H1 (cell line): ENCODE data around the gene RELA. TPM values are rescaled to one million over a fixed set of nuclear protein-coding genes. Genes with fewer than 3 reads are reported as not detected.

Experiments used
- CTCF ChIA-PET: fragments of 300-600 bp; sonication (Branson Sonifier 250); formaldehyde crosslinking; loops from one replicate; lab custom pipeline; 2021; ENCODE audit not compliant: partially characterized antibody; lab: Charles Lee
- POLR2A ChIA-PET: fragments of 300-600 bp; sonication (Branson Sonifier 250); formaldehyde crosslinking; loops from one replicate; lab custom pipeline; 2021; ENCODE audit warnings: inconsistent platforms; ENCODE audit not compliant: partially characterized antibody; lab: Charles Lee
- DNase-seq, 2 experiments: peaks; one replicate each; pipeline versions ENCODE4 v3.0.0 to v3.0.0-alpha.2; 2010 to 2022; ENCODE audit warnings: low spot score in 2 of 2, low read depth in 1 of 2, mixed read lengths in 1 of 2
- FAIRE-seq: peaks from 2 replicates; lab custom pipeline; 2011; peaks lifted over from hg19 to GRCh38; lab: Jason Lieb, UNC
- H2AFZ ChIP-seq: 2 replicates; pipeline ENCODE4 v1.8.1; 2012; ENCODE audit warnings: low read length, inconsistent platforms
- H2AK5ac ChIP-seq: 2 replicates; pipeline ENCODE4 v1.6.1; 2013; ENCODE audit warnings: low read depth, low read length
- H2BK120ac ChIP-seq: replicated peaks from 2 replicates; pipeline ENCODE3; 2013; ENCODE audit warnings: low read depth, low read length, inconsistent platforms
- H2BK12ac ChIP-seq: 2 replicates; pipeline ENCODE4 v1.6.1; 2013; ENCODE audit warnings: low read depth, low read length
- H2BK15ac ChIP-seq: 2 replicates; pipeline ENCODE4 v1.6.1; 2013; ENCODE audit warnings: low read length
- H2BK20ac ChIP-seq: 2 replicates; pipeline ENCODE4 v1.6.1; 2013; ENCODE audit warnings: low read length
- H2BK5ac ChIP-seq: 2 replicates; pipeline ENCODE4 v1.6.1; 2013; ENCODE audit warnings: low read depth, low read length
- H3K14ac ChIP-seq: 2 replicates; pipeline ENCODE4 v1.6.1; 2013; ENCODE audit warnings: inconsistent platforms; ENCODE audit not compliant: insufficient read length
- H3K18ac ChIP-seq: 2 replicates; pipeline ENCODE4 v1.6.1; 2013; ENCODE audit warnings: low read length; ENCODE audit errors: extremely low read depth
- H3K23ac ChIP-seq: 2 replicates; pipeline ENCODE4 v1.6.1; 2013; ENCODE audit warnings: inconsistent platforms; ENCODE audit not compliant: insufficient read length
- H3K23me2 ChIP-seq: 2 replicates; pipeline ENCODE4 v1.6.1; 2013; ENCODE audit warnings: low read depth, low read length
- H3K27ac ChIP-seq: 2 replicates; pipeline ENCODE4 v1.6.1; 2011; ENCODE audit warnings: low read depth, low read length, inconsistent platforms
- H3K27me3 ChIP-seq, 4 experiments: replicated peaks in 1 of 4; 1 replicate in 1 of 4; 2 replicates in 3 of 4; pipeline versions ENCODE4 v1.6.1 to v1.8.1; 2011 to 2013; ENCODE audit warnings: low read length in 3 of 4, mild to moderate bottlenecking in 3 of 4, inconsistent platforms in 2 of 4, mixed read lengths in 2 of 4, moderate library complexity in 1 of 4; ENCODE audit not compliant: control insufficient read depth in 3 of 4, insufficient read depth in 3 of 4; ENCODE audit errors: extremely low read depth in 1 of 4
- H3K36me3 ChIP-seq, 4 experiments: 2 replicates each; pipeline versions ENCODE4 v1.6.1 to v1.8.1; 2011 to 2013; ENCODE audit warnings: mild to moderate bottlenecking in 4 of 4, low read length in 3 of 4, moderate library complexity in 2 of 4, control low read depth in 1 of 4, inconsistent platforms in 1 of 4; ENCODE audit not compliant: insufficient read depth in 4 of 4, control insufficient read depth in 2 of 4
- H3K4ac ChIP-seq: replicated peaks from 2 replicates; pipeline ENCODE3; 2013; ENCODE audit warnings: low read length, low read depth, mixed read lengths, inconsistent platforms; ENCODE audit not compliant: insufficient read length
- H3K4me1 ChIP-seq, 4 experiments: replicated peaks in 1 of 4; 1 replicate in 1 of 4; 2 replicates in 3 of 4; pipeline versions ENCODE4 v1.6.1 to v1.8.1; 2011 to 2013; ENCODE audit warnings: low read length in 3 of 4, inconsistent platforms in 2 of 4, mixed read lengths in 1 of 4; ENCODE audit not compliant: insufficient read depth in 4 of 4, control insufficient read depth in 3 of 4
- H3K4me2 ChIP-seq, 2 experiments: 2 replicates each; pipeline versions ENCODE4 v1.6.1 to v1.8.1; 2011 to 2013; ENCODE audit warnings: low read depth in 2 of 2, low read length in 2 of 2, control low read depth in 1 of 2, inconsistent platforms in 1 of 2, mild to moderate bottlenecking in 1 of 2; ENCODE audit not compliant: insufficient read depth in 1 of 2
- H3K4me3 ChIP-seq, 4 experiments: fragments of 200-600, 300-600 bp in 1 of 4; sonication (generic), shearing (Covaris generic), sonication (Bioruptor Twin) in 1 of 4; 2 replicates each; pipeline versions ENCODE4 v1.5.1 to v1.8.1; 2011 to 2016; ENCODE audit warnings: low read length in 4 of 4, low read depth in 3 of 4, control low read depth in 2 of 4, inconsistent platforms in 2 of 4, mild to moderate bottlenecking in 2 of 4, mixed read lengths in 1 of 4, moderate library complexity in 1 of 4; ENCODE audit not compliant: insufficient read depth in 2 of 4; ENCODE audit errors: extremely low read depth in 1 of 4
- H3K56ac ChIP-seq: replicated peaks from 2 replicates; pipeline ENCODE3; 2013; ENCODE audit warnings: low read depth, mild to moderate bottlenecking, mixed read lengths, low read length, inconsistent platforms; ENCODE audit not compliant: insufficient read length
- H3K79me1 ChIP-seq: 2 replicates; pipeline ENCODE4 v1.6.1; 2013; ENCODE audit warnings: low read depth, low read length, control low read depth
- H3K79me2 ChIP-seq, 2 experiments: 2 replicates each; pipeline versions ENCODE4 v1.6.1 to v1.8.1; 2012 to 2013; ENCODE audit warnings: low read length in 2 of 2, mild to moderate bottlenecking in 2 of 2, inconsistent platforms in 1 of 2; ENCODE audit not compliant: insufficient read depth in 2 of 2, control insufficient read depth in 1 of 2
- H3K9ac ChIP-seq, 4 experiments: replicated peaks in 1 of 4; 1 replicate in 1 of 4; 2 replicates in 3 of 4; pipeline versions ENCODE4 v1.6.1 to v1.8.1; 2011 to 2013; ENCODE audit warnings: low read depth in 3 of 4, low read length in 3 of 4, control low read depth in 2 of 4, mild to moderate bottlenecking in 2 of 4, moderate library complexity in 2 of 4, inconsistent platforms in 1 of 4; ENCODE audit errors: extremely low read depth in 1 of 4
- H3K9me3 ChIP-seq, 2 experiments: 2 replicates each; pipeline versions ENCODE4 v1.6.1 to v1.8.1; 2012 to 2013; ENCODE audit warnings: mild to moderate bottlenecking in 2 of 2, moderate library complexity in 2 of 2, control low read depth in 1 of 2, inconsistent platforms in 1 of 2, low read depth in 1 of 2, low read length in 1 of 2, mixed read lengths in 1 of 2; ENCODE audit not compliant: insufficient read depth in 2 of 2
- H4K20me1 ChIP-seq, 2 experiments: replicated peaks in 1 of 2; 2 replicates each; pipeline versions ENCODE3 to v1.8.1; 2011 to 2013; ENCODE audit warnings: inconsistent platforms in 2 of 2, low read length in 2 of 2, mild to moderate bottlenecking in 1 of 2; ENCODE audit not compliant: insufficient read depth in 2 of 2, control insufficient read depth in 1 of 2
- H4K5ac ChIP-seq: 2 replicates; pipeline ENCODE4 v1.6.1; 2013; ENCODE audit warnings: low read length, low read depth, mixed read lengths, inconsistent platforms; ENCODE audit not compliant: insufficient read length
- H4K8ac ChIP-seq: 2 replicates; pipeline ENCODE4 v1.8.0; 2013; ENCODE audit warnings: mild to moderate bottlenecking, moderate library complexity, low read length, inconsistent platforms; ENCODE audit not compliant: insufficient read depth; ENCODE audit errors: extremely low read depth
- H4K91ac ChIP-seq: replicated peaks from 2 replicates; pipeline ENCODE3; 2013; ENCODE audit warnings: low read length, mixed read lengths, inconsistent platforms; ENCODE audit not compliant: insufficient read length
- ASH2L ChIP-seq: fragments of 200-600, 300-600 bp; sonication (generic); IDR thresholded peaks from one replicate; pipeline ENCODE4 v1.7.1; 2017; ENCODE audit warnings: low read length
- CBX5 ChIP-seq: fragments of 300-800, 300-1000 bp; sonication (generic); IDR thresholded peaks from 2 replicates; pipeline ENCODE4 v1.7.1; 2016; ENCODE audit warnings: antibody characterized with exemption, low read length, low read depth
- E2F6 ChIP-seq: IDR thresholded peaks from 2 replicates; pipeline ENCODE4 v1.6.1; 2012; ENCODE audit warnings: inconsistent platforms
- EGR1 ChIP-seq: IDR thresholded peaks from 2 replicates; pipeline ENCODE4 v1.6.1; 2011; ENCODE audit warnings: low read depth, low read length, borderline replicate concordance
- HDAC6 ChIP-seq: IDR thresholded peaks from one replicate; pipeline ENCODE4 v1.7.1; 2012; ENCODE audit warnings: low read depth, mild to moderate bottlenecking, inconsistent platforms, low read length, moderate library complexity
- MAFK ChIP-seq: IDR thresholded peaks from 2 replicates; pipeline ENCODE4 v1.6.1; 2012; ENCODE audit warnings: low read depth, mild to moderate bottlenecking, improper control_type of control experiment, low read length
- POLR2A ChIP-seq, 2 experiments: IDR thresholded peaks; 1 replicate in 1 of 2; 2 replicates in 1 of 2; pipeline ENCODE4 v1.6.1; 2011; ENCODE audit warnings: low read depth in 2 of 2, low read length in 2 of 2, mild to moderate bottlenecking in 2 of 2; ENCODE audit errors: control extremely low read depth in 1 of 2
- RBBP5 ChIP-seq: IDR thresholded peaks from 2 replicates; pipeline ENCODE4 v1.7.1; 2012; ENCODE audit warnings: low read depth, mild to moderate bottlenecking, inconsistent platforms, low read length, moderate library complexity, borderline replicate concordance
- RNF2 ChIP-seq: fragments of 200-900, 300-1000 bp; sonication (generic); IDR thresholded peaks from 2 replicates; pipeline ENCODE4 v1.7.1; 2016; ENCODE audit warnings: borderline replicate concordance, low read depth, mild to moderate bottlenecking, antibody characterized with exemption, low read length; ENCODE audit not compliant: poor library complexity, severe bottlenecking; ENCODE audit errors: missing control alignments
- SAP30 ChIP-seq: fragments of 300-600 bp; sonication (generic); IDR thresholded peaks from 2 replicates; pipeline ENCODE4 v1.7.1; 2012; ENCODE audit warnings: low read length, moderate library complexity, mild to moderate bottlenecking, inconsistent platforms; ENCODE audit not compliant: insufficient read depth, insufficient replicate concordance
- TCF12 ChIP-seq: IDR thresholded peaks from 2 replicates; pipeline ENCODE4 v1.6.1; 2011; ENCODE audit warnings: low read depth, mild to moderate bottlenecking, low read length
- WGBS, 2 experiments: shearing (Covaris generic) in 1 of 2; methylation state at CpG; one replicate each; pipeline versions ENCODE4 v1.1.6 to v1.1.7; 2013 to 2015; ENCODE audit warnings: low lambda C conversion rate in 2 of 2, mixed read lengths in 2 of 2, inconsistent platforms in 1 of 2, low coverage in 1 of 2, missing lambda C conversion rate in 1 of 2; ENCODE audit not compliant: insufficient replicate concordance in 2 of 2, insufficient coverage in 1 of 2, insufficient read length in 1 of 2; ENCODE audit errors: extremely low coverage in 1 of 2, missing lambda C conversion rate in 1 of 2; 5-methylcytosine and 5-hydroxymethylcytosine counted together
- polyA plus RNA-seq, 7 experiments: library from polyadenylated mRNA; depleted of rRNA in 3 of 7; stranded (reverse) in 5 of 7; unstranded in 2 of 7; fragments of >200 nt in 5 of 7; fragments of 200-250 nt in 2 of 7; gene quantifications; 1 replicate in 5 of 7; 2 replicates in 1 of 7; 4 replicates in 1 of 7; pipeline versions ENCODE4 v1.2.1 to v1.2.3, GENCODE V29; 2011 to 2013; ENCODE audit warnings: missing spikeins in 2 of 7, mixed read lengths in 2 of 7
- total RNA-seq: library from RNA; stranded (reverse); fragmentation: NEBNext Ultra II Directional; extraction: Animal tissue kit (Norgen Biotek cat#: 25700); gene quantifications from 2 replicates; pipeline ENCODE4 v1.2.1, GENCODE V29; 2021

The RELA gene
- total and polyA plus RNA-seq, 2 of the 8 experiments (the other 6 are each of a cell fraction or from before 2014, with no cell fraction given), result 21.9 to 27.5 TPM

- Histone ChIP-seq H2AK5ac (no peak overlapping the region), H3K27ac (no peak overlapping the region), H3K14ac (no peak overlapping the region), H4K91ac (no peak overlapping the region), H2BK5ac (no peak overlapping the region), H3K79me1 (peaks cover 2% of the 10 kb centered on the region; the same call in 1 of the 2 replicates), H2BK15ac (no peak overlapping the region), H3K9me3 (no peaks in the 10 kb centered on the region), H3K4me2 (no peak overlapping the region), H2BK20ac (no peak overlapping the region), H2BK120ac (no peak overlapping the region), H4K5ac (no peak overlapping the region), H3K9ac (no peak overlapping the region), H2BK12ac (no peak overlapping the region), H3K4me3 (no peak overlapping the region), H3K79me2 (no peaks in the 10 kb centered on the region), H3K23me2 (peaks cover 8% of the 10 kb centered on the region; the same call in 1 of the 2 replicates), H3K56ac (no peak overlapping the region), H4K20me1 (peaks cover 2 to 16% of the 10 kb centered on the region in 2 experiments), H3K27me3 (peaks cover 0 to 5% (median 2%) of the 10 kb centered on the region in 4 experiments; a peak in 1 of 7 replicates), H3K36me3 (peaks cover 0 to 3% (median under 1%) of the 10 kb centered on the region in 4 experiments; a peak in 2 of 8 replicates), H4K8ac (no peak overlapping the region), H3K23ac (no peak overlapping the region), H3K4me1 (peaks cover 0 to 12% (median 8%) of the 10 kb centered on the region in 4 experiments; a peak in 6 of 7 replicates), H3K18ac (no peak overlapping the region), H2AFZ (no peak overlapping the region), H3K4ac (no peak overlapping the region)
- no peak for FAIRE-seq
- POLR2A ChIA-PET, result interaction anchor here (0.6 to 7.5 kb wide), 6 partner anchors 11 to 203 kb away, joined by 3 to 58 read pairs (median 5); partner anchors contain the start of genes PCNX3, RELA and SIPA1
- WGBS, 2 experiments, result 92% methylated on average over 12 of the region's 12 CpGs; no CpG with 5 or more reads in 1 of the 2 experiments
- no peak for DNase-seq
- CTCF ChIA-PET, result interaction anchor here (0.6 to 2.7 kb wide), 4 partner anchors 11 to 236 kb away, joined by 3 to 21 read pairs (median 4); partner anchors contain the start of gene SIPA1
- TF ChIP-seq SAP30 (no peak), MAFK (no peak), RBBP5 (no peak), EGR1 (no peak), POLR2A (IDR thresholded peaks at IDR 0.05; ENCODE audit: control extremely low read depth in 1 of 2, low read depth in 2 of 2, low read length in 2 of 2) (no peak), ASH2L (no peak), E2F6 (no peak), HDAC6 (no peak), CBX5 (no peak), RNF2 (no peak), TCF12 (no peak)
Measured at GRCh38 chr11:65648997-65649493, 13.7 kb downstream of the RELA start.
